ENCODE measurements around the gene NR1D1. TPM values are rescaled to one million over a fixed set of nuclear protein-coding genes. Genes with fewer than 3 reads are reported as not detected.

The NR1D1 gene
- total RNA-seq, 1 experiment from 2014 or later, result 63.7 TPM

- peak overlapping the region; percentile 97 for H3K27ac ChIP-seq (ENCODE audit: low read depth, low read length)
These were observed 23.4 kb upstream of the NR1D1 start for GRCh38 chr17:40123811-40124114.

More at GRCh38 chr17:40123811-40124114, 23.4 kb upstream of the NR1D1 start:
- POLR2A ChIA-PET, result interaction anchor here (0.7 to 2.6 kb wide), 5 partner anchors 10 to 25 kb away, joined by 3 to 16 read pairs (median 9); partner anchors contain the start of genes CASC3 and NR1D1
- TSS peak; percentile 76 for BruUV-seq (replicated peaks)
- Histone ChIP-seq H3K4me2 (ENCODE audit: low read length) (peak overlapping the region; percentile 86), H3K9me3 (ENCODE audit: control insufficient read depth in 1 of 2, insufficient read depth in 1 of 2, low read depth in 1 of 2, low read length in 2 of 2) (no peaks in the 10 kb centered on the region), H3K4me3 (replicated peaks in 1 of 2; ENCODE audit: low read depth in 1 of 2, low read length in 2 of 2) (peak overlapping the region; percentile 70 to 86), H3K79me2 (ENCODE audit: insufficient read depth, low read length) (peaks cover 62% of the 10 kb centered on the region), H3K9me2 (ENCODE audit: insufficient read depth) (no peaks in the 10 kb centered on the region), H3K9ac (ENCODE audit: low read length) (peak overlapping the region; percentile 93), H3K27me3 (ENCODE audit: insufficient read depth, low read length) (no peaks in the 10 kb centered on the region), H2AFZ (ENCODE audit: low read depth, low read length, poor library complexity, severe bottlenecking) (no peak overlapping the region), H3K4me1 (ENCODE audit: control insufficient read depth in 1 of 2, insufficient read depth in 2 of 2, low read length in 2 of 2) (peaks cover 7 to 27% of the 10 kb centered on the region in 2 experiments; a peak in 3 of 4 replicates), H4K20me1 (ENCODE audit: insufficient read depth) (no peaks in the 10 kb centered on the region), H3K36me3 (ENCODE audit: control insufficient read depth in 1 of 2, insufficient read depth in 2 of 2, low read length in 2 of 2) (peaks cover 15 to 21% of the 10 kb centered on the region in 2 experiments)
- CTCF ChIA-PET, result interaction anchor here (1.0 to 1.9 kb wide), 2 partner anchors 9 to 11 kb away, joined by 3 to 16 read pairs; no protein-coding TSS in a partner anchor
- TF ChIP-seq ZFX (IDR thresholded peaks at IDR 0.05) (no peak), ELF1 (IDR thresholded peaks at IDR 0.05; ENCODE audit: borderline replicate concordance, low read depth) (no peak), CEBPB (IDR thresholded peaks at IDR 0.05; ENCODE audit: low read depth) (no peak), CBX3 (IDR thresholded peaks at IDR 0.05; ENCODE audit: low read depth) (no peak), EZH2phosphoT487 (IDR thresholded peaks at IDR 0.05; ENCODE audit: borderline replicate concordance) (no peak), POLR2A (IDR thresholded peaks at IDR 0.05; ENCODE audit: borderline replicate concordance, extremely low read depth, insufficient read depth, insufficient read length) (no peak), RAD21 (IDR thresholded peaks at IDR 0.05; ENCODE audit: low read depth) (no peak), MAX (IDR thresholded peaks at IDR 0.05) (no peak), TCF7L2 (IDR thresholded peaks at IDR 0.05; ENCODE audit: borderline replicate concordance, extremely low read depth, insufficient read depth, insufficient read length) (no peak), FOSL1 (IDR thresholded peaks at IDR 0.05; ENCODE audit: low read depth) (no peak), POLR2AphosphoS5 (IDR thresholded peaks at IDR 0.05; ENCODE audit: low read depth, low read length) (no peak), ZNF274 (IDR thresholded peaks at IDR 0.05; ENCODE audit: low read depth, low read length) (no peak), SRF (IDR thresholded peaks at IDR 0.05; ENCODE audit: low read depth) (no peak), JUND (IDR thresholded peaks at IDR 0.05) (no peak), SIN3A (IDR thresholded peaks at IDR 0.05; ENCODE audit: low read depth) (no peak), EGR1 (IDR thresholded peaks at IDR 0.05; ENCODE audit: low read depth) (no peak)
- TF ChIP-seq, protein P1, sequence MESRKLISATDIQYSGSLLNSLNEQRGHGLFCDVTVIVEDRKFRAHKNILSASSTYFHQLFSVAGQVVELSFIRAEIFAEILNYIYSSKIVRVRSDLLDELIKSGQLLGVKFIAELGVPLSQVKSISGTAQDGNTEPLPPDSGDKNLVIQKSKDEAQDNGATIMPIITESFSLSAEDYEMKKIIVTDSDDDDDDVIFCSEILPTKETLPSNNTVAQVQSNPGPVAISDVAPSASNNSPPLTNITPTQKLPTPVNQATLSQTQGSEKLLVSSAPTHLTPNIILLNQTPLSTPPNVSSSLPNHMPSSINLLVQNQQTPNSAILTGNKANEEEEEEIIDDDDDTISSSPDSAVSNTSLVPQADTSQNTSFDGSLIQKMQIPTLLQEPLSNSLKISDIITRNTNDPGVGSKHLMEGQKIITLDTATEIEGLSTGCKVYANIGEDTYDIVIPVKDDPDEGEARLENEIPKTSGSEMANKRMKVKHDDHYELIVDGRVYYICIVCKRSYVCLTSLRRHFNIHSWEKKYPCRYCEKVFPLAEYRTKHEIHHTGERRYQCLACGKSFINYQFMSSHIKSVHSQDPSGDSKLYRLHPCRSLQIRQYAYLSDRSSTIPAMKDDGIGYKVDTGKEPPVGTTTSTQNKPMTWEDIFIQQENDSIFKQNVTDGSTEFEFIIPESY (IDR thresholded peaks at IDR 0.05; ENCODE audit: extremely low read depth, insufficient replicate concordance, low read length), result no peak
- TF ChIP-seq, protein P2, sequence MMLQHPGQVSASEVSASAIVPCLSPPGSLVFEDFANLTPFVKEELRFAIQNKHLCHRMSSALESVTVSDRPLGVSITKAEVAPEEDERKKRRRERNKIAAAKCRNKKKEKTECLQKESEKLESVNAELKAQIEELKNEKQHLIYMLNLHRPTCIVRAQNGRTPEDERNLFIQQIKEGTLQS (IDR thresholded peaks at IDR 0.05), result no peak
- intact Hi-C loops (cut with micrococcal nuclease), result no loop called here
- DNase-seq (ENCODE audit: low read depth, low spot score) (no peak), ATAC-seq (no peak)
- RAD21 ChIA-PET (ENCODE audit: low non-redundant PET in 1 of 2, low total read pairs in 2 of 2, uncharacterized antibody in 2 of 2, unreplicated experiment in 2 of 2), result interaction anchor here in 1 of 2 experiments (1.4 kb wide), 1 partner anchor 12 kb away, joined by 3 read pairs; no protein-coding TSS in a partner anchor
